GM18502 (cell line): ENCODE data around the gene TGFBR3.

Experiments
- ATAC-seq: cut with Tn5 transposase; IDR thresholded peaks from one replicate; pipeline ENCODE4 v1.9.1; 2021; ENCODE audit warnings: mild to moderate bottlenecking; ENCODE audit not compliant: unreplicated experiment, poor library complexity

Gene TGFBR3

DNA sequence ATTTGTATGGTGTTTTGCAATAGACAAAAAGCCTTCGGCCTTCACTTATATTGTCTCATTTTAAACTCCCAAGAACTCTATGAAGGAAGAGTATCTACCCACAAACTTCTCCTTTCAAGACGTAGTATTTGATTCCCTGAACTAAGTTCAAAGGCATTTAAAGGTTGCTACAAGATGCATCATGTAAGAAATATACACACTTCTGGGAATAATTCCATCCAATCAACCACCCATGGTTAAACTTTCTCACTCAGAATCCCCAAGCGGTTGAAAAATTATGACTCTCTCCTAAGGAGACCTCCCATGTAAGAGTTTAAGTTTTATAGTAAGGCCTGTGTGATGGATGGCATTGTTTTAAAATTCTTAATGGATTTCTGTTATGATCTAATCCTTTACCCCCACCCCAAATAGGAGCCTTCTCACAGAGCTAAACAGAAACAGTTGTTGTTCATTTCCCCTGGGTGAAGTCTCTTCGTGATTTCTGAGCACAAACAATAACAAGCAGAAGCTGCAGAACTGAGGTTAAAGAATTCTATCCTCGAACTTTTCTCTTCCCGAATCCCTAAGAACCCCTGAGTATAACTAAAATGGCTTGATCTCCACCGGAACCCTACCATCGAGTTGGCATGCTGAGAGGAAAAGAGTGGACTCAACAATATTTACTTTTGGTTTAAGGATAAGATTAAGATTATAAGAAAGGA lies 185.0 kb downstream of the TGFBR3 start:
- no peak for ATAC-seq

- no peak for ATAC-seq
Measured at GRCh38 chr1:91700332-91700731, 185.6 kb downstream of the TGFBR3 start.

DNA sequence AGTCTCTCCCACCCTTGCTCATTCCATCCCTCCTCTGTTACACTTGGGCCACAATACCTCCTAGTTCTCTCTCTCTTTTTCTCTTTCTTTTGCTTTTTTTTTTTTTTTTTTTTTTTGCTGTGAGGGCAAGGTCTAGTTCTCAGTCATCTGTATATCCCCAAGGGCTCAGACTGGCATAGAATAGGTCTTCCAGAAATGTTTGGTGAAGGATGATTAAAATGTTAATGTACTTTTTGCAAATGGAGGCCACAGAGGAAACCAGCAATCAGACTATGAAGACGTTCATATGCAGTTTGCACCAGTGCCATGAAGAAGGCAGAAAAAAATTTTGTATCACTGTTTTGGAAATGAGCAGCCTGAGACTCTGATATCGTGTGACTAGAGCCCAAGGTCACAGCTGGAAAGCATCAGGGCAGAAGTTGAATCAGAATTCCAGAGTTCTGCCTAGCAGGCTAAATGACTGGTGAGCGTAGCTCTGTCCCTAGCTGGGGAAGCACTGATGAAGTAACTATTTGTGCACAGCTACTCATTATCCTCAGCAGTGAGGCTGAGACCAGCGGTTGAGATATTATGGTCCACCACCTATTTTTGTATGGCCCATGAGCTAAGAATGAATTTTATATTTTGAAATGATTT lies 186.5 kb downstream of the TGFBR3 start:
- ATAC-seq = no peak

DNA sequence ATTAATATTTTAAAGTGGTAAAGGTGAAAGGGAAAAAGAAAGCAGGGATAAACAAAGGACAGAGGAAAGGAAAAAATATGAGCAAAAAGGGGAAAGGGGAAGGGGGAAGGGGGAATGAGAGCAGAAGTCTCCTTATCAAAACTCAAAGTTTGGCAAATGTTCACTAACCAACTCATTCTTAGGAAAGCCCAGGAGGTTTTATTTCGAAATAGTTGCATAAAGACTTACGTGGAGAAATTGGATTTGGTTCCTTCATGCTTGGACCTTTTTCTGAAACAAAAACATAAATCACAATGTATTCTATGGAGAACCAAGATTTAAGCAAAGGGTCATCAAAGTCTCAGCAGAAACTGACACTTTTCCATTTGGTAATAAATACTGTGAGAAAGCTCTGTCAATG lies 188.1 kb downstream of the TGFBR3 start:
- ATAC-seq = no peak

- peak; percentile 92 for ATAC-seq
Measured at GRCh38 chr1:91697416-91697815, 188.5 kb downstream of the TGFBR3 start.

- no peak for ATAC-seq
Measured at GRCh38 chr1:91696321-91696720, 189.6 kb downstream of the TGFBR3 start.

DNA sequence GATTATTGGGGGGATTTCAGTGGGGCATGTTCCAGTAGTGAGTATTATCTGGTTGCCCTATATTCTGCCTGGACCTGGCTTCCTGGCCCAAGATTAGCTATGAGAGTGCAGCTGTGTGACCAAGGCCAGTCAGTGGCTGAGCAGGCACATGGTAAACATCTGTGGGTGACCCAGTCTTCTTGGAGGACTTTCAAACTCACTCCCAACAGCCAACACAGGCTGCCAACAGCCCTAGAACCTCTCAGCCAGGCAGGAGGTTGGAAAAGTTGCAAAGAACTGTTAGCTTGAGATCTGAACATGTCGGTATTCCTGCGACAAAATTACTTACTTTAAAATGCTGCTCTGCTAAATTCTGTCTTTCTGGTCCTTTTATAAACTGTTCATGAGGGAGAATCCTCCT lies 192.4 kb downstream of the TGFBR3 start:
- no peak for ATAC-seq

DNA sequence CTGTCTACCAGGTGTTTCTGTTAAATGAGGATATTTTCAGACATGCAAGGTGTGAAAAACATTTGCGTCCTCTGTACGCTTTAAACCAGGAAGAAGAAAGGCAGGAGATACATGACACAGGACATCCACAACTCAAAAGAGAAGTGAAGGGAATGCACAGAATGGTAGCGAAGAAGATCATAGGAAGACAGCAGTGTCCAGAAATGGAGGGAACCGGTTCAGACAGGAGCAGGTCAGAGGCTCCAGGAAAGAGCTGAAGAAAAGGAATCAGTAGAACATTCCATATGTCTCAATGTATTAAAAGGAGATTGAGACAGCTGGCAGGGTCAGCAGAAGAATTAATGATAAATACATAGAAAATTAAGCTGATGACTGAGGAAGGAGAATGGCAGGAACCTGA lies 194.4 kb downstream of the TGFBR3 start:
- no peak for ATAC-seq

DNA sequence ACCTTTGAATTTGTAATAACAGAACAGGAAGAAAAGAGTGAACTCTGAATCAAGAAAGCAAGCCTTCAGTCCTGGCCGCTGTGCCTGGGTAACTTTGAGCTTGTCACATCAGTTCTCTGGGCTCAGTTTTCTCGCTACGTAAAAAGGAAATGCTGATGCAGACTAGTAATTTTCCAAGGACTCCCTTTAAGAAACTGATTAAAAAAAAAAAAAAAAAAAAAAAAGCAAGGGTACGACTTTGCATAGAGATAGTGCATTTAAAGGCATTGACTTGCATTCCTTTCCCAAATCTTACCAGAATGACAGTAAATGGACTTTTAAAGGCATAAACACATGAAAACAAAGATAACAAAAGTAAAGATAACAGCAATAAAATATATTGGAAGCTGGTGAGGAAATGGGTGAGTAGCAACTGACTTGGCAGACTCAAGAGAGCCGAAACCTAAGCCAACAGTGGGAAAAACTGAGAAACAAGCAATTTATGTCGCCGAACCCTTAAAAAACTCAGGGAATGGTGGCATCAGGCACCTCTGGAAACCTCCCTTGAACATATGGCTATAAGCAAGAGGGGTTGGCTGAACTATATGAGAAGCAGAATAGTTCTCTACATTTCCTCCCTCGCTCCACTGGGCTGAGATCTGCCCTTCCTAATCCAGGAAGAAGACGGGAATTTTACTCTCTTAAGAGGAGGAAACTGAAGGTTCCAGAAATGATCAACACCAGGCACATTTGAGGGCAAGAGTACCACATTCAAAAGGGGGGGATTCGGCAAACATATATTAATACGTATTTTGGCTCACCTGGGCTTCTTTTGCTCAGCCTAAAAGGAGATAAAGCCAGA lies 196.1 kb downstream of the TGFBR3 start:
- no peak for ATAC-seq

DNA sequence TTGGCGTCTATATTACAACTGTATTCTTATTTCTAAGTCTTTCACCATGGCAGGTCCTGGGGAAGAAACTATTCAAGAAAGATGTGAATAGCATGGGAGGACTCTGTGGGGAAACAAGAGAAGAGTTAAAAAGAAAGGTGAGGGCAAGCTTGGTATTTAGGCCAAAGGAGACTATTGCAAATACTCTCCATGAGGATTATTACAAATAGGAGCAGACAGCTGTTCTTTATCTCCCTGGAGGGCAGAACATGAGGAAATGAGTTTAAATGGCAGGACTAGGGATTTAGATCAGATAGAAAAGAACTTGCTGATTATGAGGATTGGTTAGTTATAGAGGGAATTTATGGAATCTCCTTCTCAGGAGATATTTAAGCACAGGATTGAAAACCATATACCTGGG lies 198.5 kb downstream of the TGFBR3 start:
- ATAC-seq = no peak

DNA sequence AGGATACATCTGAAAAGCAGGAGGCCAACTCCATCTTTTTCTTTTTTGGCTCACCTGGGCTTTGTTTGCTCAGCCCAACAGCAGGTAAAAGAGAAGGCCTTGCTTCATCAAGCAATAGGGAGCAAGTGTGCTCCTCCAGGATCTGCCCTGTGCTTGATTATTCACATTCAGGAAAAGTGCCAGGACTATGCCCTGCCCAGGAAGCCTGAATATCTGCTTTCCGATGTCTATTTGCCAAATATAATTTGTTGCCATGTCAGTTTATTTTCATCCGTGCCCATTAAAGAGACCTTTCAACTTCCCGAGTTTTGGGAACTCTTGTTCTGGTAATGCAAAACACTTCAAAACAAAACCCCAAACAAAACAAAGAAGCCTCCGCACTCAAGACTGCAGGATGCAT lies 200.0 kb downstream of the TGFBR3 start:
- no peak for ATAC-seq

DNA sequence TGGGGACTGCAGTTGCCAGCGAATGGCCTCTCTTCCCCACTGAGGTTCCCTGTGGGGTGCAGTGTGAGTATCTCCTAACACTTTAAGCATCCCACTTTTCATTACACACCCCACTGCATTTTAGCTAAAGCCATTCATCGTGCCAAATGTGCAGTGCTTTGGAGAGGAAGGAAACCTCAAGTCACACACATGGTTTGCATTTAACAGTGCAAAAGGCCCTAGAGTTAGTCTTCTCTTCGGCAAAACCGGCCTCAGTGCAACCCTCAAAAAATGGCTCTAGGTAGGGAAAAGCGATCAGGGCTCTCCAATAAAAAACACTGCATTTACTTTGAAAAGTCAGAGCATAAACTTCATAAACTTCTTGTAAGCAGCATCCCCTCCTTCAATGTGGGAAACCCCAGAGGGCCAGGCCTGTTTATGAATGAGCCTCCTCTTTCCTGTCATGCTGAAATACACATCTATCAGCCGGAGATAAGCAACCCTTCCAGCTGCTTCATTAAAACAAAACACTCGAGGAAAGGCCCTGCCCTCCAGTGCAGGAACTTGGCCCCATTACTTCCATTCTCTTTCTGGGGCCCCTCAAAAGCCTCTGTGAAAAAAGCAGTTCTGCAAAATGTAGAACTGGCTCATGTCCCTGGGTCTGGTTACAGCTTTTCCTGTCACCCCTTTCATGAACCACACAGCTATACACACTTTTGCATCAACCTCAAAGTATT lies 201.3 kb downstream of the TGFBR3 start:
- ATAC-seq = peak; percentile 51

DNA sequence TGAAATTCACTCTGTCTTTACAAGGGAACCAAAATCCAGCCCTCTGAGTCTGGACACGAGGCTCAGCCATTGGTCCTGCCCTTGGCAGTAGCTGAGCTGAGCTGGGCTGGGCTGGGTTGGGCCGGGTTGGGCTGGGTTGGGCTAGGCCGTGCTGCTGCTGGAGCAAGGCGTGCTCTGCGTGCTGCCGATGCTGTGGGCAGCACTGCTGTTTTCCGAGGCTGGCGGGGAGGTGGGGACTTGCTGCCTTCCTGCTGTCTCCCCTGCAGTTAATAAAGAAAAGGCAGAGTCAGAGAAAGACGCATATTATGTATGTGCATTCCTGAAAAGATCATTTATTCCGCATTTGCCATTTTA lies 202.4 kb downstream of the TGFBR3 start:
- ATAC-seq = no peak

- no peak for ATAC-seq
Measured at GRCh38 chr1:91682882-91683597, 202.9 kb downstream of the TGFBR3 start.

GRCh38 chr1:91680556-91681155 lies 205.3 kb downstream of the TGFBR3 start:
- no peak for ATAC-seq

DNA sequence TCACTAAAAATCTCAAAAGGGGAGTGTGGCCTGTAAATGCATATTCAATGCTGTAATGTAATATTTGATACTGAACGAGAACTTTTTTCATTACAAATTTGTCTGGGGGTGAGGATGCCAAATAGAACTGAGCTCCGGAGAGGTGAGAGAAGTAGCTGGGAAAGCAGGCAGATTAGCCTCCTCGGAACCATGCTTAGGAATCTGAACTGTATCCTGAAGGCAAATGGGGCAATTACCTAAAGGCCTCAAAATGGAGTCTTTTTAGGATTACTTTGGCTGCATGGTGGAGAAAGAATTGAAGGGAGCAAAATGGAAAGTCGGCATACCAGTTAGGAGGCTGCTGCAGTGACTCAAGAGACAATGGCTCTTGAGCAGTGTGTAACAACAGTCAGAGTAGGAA lies 206.5 kb downstream of the TGFBR3 start:
- no peak for ATAC-seq

DNA sequence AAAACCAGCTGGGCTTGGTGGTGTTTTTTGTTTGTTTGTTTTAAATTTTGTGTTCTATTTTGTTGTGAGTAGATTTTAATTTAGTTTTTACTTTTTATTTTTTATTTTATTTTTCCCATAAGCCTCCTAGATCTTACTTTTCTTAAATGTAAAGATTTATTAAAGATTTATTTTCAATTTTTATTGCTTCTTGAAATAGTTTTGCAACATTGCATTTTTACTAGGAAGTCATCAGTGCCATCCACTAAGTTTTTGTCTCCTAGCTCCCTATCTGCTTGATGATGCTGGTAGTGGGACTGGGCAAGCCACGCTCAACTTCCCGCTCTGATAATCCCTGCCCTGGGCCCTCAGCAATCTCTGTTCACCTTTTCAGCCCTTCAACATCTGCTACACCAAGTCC lies 209.9 kb downstream of the TGFBR3 start:
- ATAC-seq = no peak

DNA sequence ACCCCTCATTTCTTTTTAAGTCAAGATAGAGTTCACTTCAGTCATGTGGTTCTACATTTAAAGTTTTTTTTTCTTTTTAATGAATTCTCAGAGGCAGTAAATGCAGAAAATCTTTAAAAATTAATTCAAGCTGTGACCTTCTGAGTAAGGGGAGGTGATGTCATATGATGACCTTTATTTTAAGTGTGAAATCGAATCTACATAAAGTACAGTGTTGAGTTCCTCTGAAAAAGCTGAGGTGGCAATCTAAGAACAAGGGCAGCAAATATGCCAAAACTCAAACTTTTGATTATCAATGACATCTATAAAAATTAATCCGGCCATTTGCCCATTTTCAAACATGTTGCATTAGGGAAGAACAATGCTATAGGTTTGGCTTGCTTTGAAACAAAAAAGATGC lies 211.8 kb downstream of the TGFBR3 start:
- ATAC-seq = no peak

GRCh38 chr1:91673613-91674012 lies 212.3 kb downstream of the TGFBR3 start:
- ATAC-seq = no peak
